Gastroesophageal sphincter (tissue), 4 donors: ENCODE data around the gene ASIC4. TPM values are rescaled to one million over a fixed set of nuclear protein-coding genes. Genes with fewer than 3 reads are reported as not detected.

Experiments
- ATAC-seq: fragments of 150-250 bp; one replicate; pipeline ENCODE4 v1.9.1; 2016; ENCODE audit warnings: mild to moderate bottlenecking, moderate library complexity
- H3K27ac ChIP-seq, 4 donors: fragments of 200-600 bp; sonication (generic) in 3 of 4; 1 replicate in 3 of 4; 2 replicates in 1 of 4; pipeline ENCODE4 v1.5.1; 2016 to 2019
- H3K27me3 ChIP-seq: fragments of 200-600 bp; sonication (generic); one replicate; pipeline ENCODE4 v1.5.1; 2019
- H3K36me3 ChIP-seq, 2 donors: fragments of 200-600 bp; sonication (generic); one replicate each; pipeline ENCODE4 v1.5.1; 2019; ENCODE audit warnings: control low read depth in 1 of 2
- H3K4me1 ChIP-seq, 3 donors: fragments of 200-600 bp; sonication (generic); 1 replicate in 2 of 3; 2 replicates in 1 of 3; pipeline ENCODE4 v1.5.1; 2016 to 2019; ENCODE audit warnings: control low read depth in 2 of 3
- H3K4me3 ChIP-seq, 2 donors: fragments of 200-600 bp; sonication (generic); one replicate each; pipeline ENCODE4 v1.5.1; 2019; ENCODE audit warnings: mild to moderate bottlenecking in 1 of 2, moderate library complexity in 1 of 2
- H3K9me3 ChIP-seq, 3 donors: fragments of 200-600 bp; sonication (generic); one replicate each; pipeline ENCODE4 v1.5.1; 2017 to 2019; ENCODE audit warnings: control low read depth in 2 of 3
- CTCF ChIP-seq, 4 experiments: fragments of 200-600 bp in 2 of 4; fragments of 450-650 bp in 2 of 4; sonication (generic) in 1 of 4; IDR thresholded peaks; one replicate each; pipeline ENCODE4 v1.5.1; 2017 to 2019; ENCODE audit warnings: antibody characterized with exemption in 4 of 4, mild to moderate bottlenecking in 2 of 4, moderate library complexity in 2 of 4
- EP300 ChIP-seq: sonication (generic); formaldehyde crosslinking; IDR thresholded peaks from one replicate; pipeline ENCODE4 v1.6.1; 2017; ENCODE audit warnings: antibody characterized with exemption, mild to moderate bottlenecking
- POLR2A ChIP-seq, 2 donors: fragments of 450-650 bp; IDR thresholded peaks; one replicate each; pipeline ENCODE4 v1.6.1; 2017; ENCODE audit warnings: antibody characterized with exemption in 2 of 2, mild to moderate bottlenecking in 2 of 2, moderate library complexity in 1 of 2
- POLR2AphosphoS5 ChIP-seq: sonication (generic); formaldehyde crosslinking; IDR thresholded peaks from one replicate; pipeline ENCODE4 v1.6.1; 2017; ENCODE audit warnings: antibody characterized with exemption
- WGBS, 2 donors: methylation state at CpG; one replicate each; pipeline ENCODE4 v1.1.5; 2018; ENCODE audit warnings: low coverage in 1 of 2; 5-methylcytosine and 5-hydroxymethylcytosine counted together
- total RNA-seq, 4 donors: library from RNA; depleted of rRNA; stranded (reverse); fragments of >200 nt; gene quantifications; one replicate each; pipeline ENCODE4 v1.1.0, GENCODE V29; 2016

The ASIC4 gene
- total RNA-seq, 4 donors from 2014 or later: 0.16 TPM; not detected in 3

DNA sequence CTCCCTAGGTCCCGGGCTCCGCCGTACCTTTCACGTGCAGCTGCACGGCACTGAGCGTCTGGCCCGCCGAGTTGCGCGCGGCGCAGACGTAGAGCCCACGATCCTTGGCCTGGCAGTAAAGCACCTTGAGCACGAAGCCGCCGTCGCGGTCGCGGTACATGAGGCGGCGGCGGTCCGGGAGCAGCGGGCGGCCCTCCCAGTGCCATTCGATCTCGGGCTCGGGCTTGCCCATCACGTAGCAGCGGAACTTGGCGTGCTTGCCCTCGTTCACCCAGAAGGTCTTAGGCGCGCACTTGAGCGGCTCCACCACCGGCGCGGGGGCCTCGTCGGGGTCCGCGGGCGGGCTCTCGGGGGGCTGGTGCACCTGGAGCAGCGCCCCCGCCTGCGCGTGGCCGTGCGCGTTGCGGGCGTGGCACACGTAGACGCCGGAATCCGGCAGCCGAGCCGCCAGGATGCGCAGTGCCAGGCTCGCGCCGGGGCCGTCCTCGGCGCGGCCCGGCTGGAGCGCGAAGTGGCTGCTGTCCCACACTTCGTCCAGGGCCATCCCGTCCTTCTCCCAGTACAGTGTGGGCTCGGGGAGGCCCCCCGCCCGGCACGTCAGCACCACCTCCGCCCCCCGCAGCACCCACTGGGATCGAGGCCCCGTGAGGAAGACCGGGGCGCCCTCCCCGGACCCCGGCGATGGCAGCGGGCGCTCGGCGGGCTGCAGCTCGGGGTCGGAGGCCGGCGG, 56.1 kb downstream of the ASIC4 start:
- peaks cover 0 to 22% (median 0%) of the 10 kb centered on the region in 3 donors for H3K4me1 ChIP-seq
- H3K27me3 ChIP-seq: peaks cover 9% of the 10 kb centered on the region
- no CpG with 5 or more reads among the region's 95 CpGs for WGBS, 2 donors
- no peaks in the 10 kb centered on the region for H3K9me3 ChIP-seq
- peaks cover 0 to 29% of the 10 kb centered on the region in 2 donors for H3K36me3 ChIP-seq
- TF ChIP-seq POLR2A (IDR thresholded peaks at IDR 0.05) (peak; percentile 50 to 55), POLR2AphosphoS5 (no peak), CTCF (IDR thresholded peaks at IDR 0.05) (peak in 1 of 4 experiments; percentile 36), EP300 (no peak)
- peak overlapping the region; percentile 10 to 91 (median 88) for H3K27ac ChIP-seq
- peak; percentile 69 for ATAC-seq
- peak overlapping the region; percentile 39 to 86 for H3K4me3 ChIP-seq

- TF ChIP-seq POLR2A (IDR thresholded peaks at IDR 0.05): no peak
- TF ChIP-seq EP300: no peak
- TF ChIP-seq POLR2AphosphoS5: no peak
- TF ChIP-seq CTCF (IDR thresholded peaks at IDR 0.05): no peak
- Histone ChIP-seq H3K4me1 (peaks cover 0 to 22% (median 0%) of the 10 kb centered on the region in 3 donors), H3K27me3 (peaks cover 15% of the 10 kb centered on the region), H3K36me3 (peaks cover 0 to 23% of the 10 kb centered on the region in 2 donors), H3K4me3 (peak overlapping the region; percentile 39 to 86), H3K27ac (peak overlapping the region; percentile 10 to 91 (median 88)), H3K9me3 (no peaks in the 10 kb centered on the region)
- WGBS, 2 donors: no CpG with 5 or more reads among the region's 55 CpGs
- peak; percentile 60 for ATAC-seq
These were observed 56.6 kb downstream of the ASIC4 start for GRCh38 chr2:219570924-219571310.

GRCh38 chr2:219571311-219572236, 57.3 kb downstream of the ASIC4 start, which contains the start of gene OBSL1:
Gene OBSL1, minus strand, starts transcription at chr2:219571539. Its CDS starts 307 bp downstream, at chr2:219571232.
- H3K4me3 ChIP-seq: peak within 1 kb of the TSS; percentile 39 to 86
- TF ChIP-seq EP300 (no peak), CTCF (IDR thresholded peaks at IDR 0.05) (peak in 1 of 4 experiments; percentile 19), POLR2AphosphoS5 (no peak), POLR2A (IDR thresholded peaks at IDR 0.05) (peak in 1 of 2 donors; percentile 12)
- peak; percentile 60 for ATAC-seq
- H3K27me3 ChIP-seq: peaks cover 21% of the 10 kb centered on the region
- H3K4me1 ChIP-seq: peaks cover 0 to 22% (median 0%) of the 10 kb centered on the region in 3 donors
- peak within 1 kb of the TSS; percentile 10 to 91 (median 88) for H3K27ac ChIP-seq
- WGBS, 2 donors: 38 to 80% methylated on average over 1 to 8 of the region's 42 CpGs
- peaks cover 0 to 17% of the 10 kb centered on the region in 2 donors for H3K36me3 ChIP-seq
- no peaks in the 10 kb centered on the region for H3K9me3 ChIP-seq

DNA sequence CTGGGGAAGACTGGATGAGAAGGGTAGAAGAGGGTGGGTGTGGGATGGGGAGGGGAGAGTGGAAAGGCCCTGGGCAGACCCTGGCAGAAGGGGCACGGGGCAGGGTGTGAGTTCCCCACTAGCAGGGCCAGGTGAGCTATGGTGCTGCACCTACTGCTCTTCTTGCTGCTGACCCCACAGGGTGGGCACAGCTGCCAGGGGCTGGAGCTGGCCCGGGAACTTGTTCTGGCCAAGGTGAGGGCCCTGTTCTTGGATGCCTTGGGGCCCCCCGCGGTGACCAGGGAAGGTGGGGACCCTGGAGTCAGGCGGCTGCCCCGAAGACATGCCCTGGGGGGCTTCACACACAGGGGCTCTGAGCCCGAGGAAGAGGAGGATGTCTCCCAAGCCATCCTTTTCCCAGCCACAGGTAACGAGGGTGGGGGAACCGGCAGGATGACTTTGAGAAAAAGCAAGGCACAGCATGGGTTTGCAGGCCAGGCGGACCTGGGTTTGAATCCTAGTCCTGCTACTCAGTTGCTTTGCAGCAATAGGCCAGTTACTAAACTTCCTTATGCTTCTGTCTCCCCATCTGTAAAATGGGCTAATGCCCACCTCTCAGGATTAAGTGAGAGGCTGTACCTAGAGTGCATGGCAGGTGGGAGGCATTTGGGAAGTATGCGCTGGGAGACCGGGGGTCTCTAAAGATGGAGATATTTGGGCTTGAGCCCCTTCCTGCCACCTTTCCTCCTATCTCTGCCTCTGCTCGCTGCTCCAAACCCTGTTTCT, 58.1 kb downstream of the ASIC4 start, which contains the start of gene INHA:
INHA (plus strand) TSS at position 74 of the 765 bp plus-strand sequence; CDS start at position 139, 65 bp downstream.
- TF ChIP-seq POLR2AphosphoS5 (no peak), POLR2A (IDR thresholded peaks at IDR 0.05) (no peak), CTCF (IDR thresholded peaks at IDR 0.05) (no peak), EP300 (no peak)
- 77 to 78% methylated on average over 2 to 7 of the region's 13 CpGs for WGBS, 2 donors
- H3K4me3 ChIP-seq: peak within 1 kb of the TSS; percentile 39 to 86
- H3K4me1 ChIP-seq: peaks cover 0 to 22% (median 0%) of the 10 kb centered on the region in 3 donors
- no peak for ATAC-seq
- H3K27ac ChIP-seq: peak within 1 kb of the TSS; percentile 10 to 91 (median 88)
- no peaks in the 10 kb centered on the region for H3K9me3 ChIP-seq
- H3K27me3 ChIP-seq: peaks cover 30% of the 10 kb centered on the region
- H3K36me3 ChIP-seq: peaks cover 0 to 8% of the 10 kb centered on the region in 2 donors
